Endometrial microvascular endothelial cells (primary cell): ENCODE results near the gene RIOX2. TPM values are rescaled to one million over a fixed set of nuclear protein-coding genes. Genes with fewer than 3 reads are reported as not detected.

Experiments used
- in situ Hi-C: cut with HindIII; loops from 2 replicates; pipeline ENCODE4 v1.10.0; 2017; ENCODE audit warnings: low sequenced_read_pairs, low pct_unique_long_range_greater_than_20kb; ENCODE audit errors: inconsistent ontology term
- total RNA-seq: library from RNA; depleted of rRNA; stranded (reverse); fragments of >200 nt; gene quantifications from one replicate; pipeline ENCODE4 v1.2.3, GENCODE V29; 2015; ENCODE audit errors: inconsistent ontology term

The RIOX2 gene
- total RNA-seq, 1 donor from 2014 or later, result 50.0 TPM

DNA sequence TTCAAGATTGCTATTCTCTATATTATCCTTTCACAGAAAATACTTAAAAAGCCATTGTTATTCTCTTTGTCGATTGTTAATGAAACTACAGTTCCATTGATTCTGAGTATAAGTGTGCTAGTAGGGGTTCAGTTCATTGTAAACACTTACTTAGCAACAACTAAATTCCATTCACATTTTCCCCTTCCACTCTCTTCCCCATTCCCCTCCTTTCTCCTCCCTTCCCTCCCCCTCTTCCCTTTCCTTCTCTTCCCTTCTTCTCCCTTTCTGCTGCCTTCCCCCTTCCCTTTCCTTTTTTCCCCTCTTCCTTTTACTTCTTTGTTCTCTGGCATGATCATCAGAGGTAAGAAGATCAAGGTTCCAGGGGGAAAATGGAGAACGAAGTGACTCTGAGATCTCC lies 21.3 kb upstream of the RIOX2 start:
- in situ Hi-C loops, result no loop called here

DNA sequence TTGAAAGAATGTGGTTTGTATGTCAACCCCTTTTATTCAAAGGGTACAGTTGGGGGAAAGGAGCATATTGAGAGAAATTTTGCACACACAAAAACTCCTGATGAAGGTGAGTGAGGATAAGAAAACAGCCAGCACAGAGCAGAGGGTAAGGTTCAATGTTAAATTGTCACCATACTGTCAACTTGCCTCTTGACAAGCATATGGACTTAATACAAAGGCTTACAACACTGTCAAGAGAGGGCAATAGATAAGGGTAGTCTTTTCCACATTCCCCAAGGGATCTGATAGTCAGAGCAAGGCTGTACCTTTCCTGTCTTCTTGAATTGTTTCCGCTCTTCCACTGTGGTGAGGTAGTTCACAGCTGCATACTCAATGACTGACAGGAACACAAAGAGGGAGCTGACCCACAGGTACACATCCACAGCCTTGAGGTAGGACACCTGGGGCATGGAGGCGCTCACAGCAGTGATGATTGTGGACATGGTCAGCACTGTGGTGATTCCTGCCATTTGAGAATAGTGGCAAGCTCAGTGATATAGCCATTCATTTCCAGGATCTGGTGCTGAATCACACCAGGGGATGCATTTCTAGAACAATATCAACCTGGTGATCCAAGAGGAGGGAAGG lies 20.4 kb upstream of the RIOX2 start:
- in situ Hi-C loops, result no loop called here

DNA sequence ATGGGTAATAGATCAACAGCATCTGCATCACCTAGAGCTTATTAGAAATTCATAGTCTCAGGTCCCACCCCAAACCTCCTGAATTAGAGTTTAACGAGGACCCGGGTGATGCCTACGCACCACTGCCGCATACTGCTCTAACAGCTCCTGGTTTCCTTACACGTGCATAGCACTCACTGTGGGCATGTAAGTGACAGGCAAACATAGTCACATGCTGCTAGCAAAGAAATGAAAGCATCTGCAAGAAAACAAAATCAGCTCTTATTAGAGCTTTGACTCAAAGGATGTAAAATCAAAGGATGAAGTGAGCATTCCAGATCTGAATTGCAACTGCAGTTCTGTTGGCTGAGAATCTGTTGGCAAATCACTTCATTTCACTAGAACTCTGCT lies 19.1 kb upstream of the RIOX2 start:
- in situ Hi-C loops, result no loop called here

DNA sequence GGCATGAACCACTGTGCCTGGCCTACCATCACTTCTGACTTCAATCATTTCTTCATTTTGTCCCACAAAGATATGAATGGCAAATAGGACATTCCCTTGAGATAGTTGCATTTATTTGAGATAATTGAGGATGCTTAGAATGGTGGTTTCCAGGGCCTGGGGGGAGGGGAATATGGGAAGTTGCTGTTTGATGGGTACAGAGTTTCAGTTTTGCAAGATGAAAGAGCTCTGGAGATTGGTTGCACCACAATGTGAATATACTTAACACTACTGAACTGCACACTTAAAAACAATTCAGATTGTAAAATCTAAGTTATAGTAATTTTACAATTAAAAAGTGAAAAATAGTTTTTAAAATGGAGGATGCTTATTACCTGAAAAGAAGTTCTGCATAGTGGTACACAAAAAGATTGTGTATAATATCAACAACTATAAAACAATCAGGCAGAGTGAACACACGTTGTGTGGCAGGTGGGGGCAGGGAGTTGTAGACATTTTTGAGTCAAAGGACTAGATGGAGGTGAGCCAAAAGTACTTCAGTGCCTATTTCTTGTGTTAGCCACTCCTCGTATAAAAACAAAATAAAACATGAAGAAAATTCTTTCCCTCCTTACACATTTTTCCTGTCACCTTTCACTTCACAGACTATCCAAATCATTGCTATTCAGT lies 18.5 kb upstream of the RIOX2 start:
- in situ Hi-C loops, result no loop called here

DNA sequence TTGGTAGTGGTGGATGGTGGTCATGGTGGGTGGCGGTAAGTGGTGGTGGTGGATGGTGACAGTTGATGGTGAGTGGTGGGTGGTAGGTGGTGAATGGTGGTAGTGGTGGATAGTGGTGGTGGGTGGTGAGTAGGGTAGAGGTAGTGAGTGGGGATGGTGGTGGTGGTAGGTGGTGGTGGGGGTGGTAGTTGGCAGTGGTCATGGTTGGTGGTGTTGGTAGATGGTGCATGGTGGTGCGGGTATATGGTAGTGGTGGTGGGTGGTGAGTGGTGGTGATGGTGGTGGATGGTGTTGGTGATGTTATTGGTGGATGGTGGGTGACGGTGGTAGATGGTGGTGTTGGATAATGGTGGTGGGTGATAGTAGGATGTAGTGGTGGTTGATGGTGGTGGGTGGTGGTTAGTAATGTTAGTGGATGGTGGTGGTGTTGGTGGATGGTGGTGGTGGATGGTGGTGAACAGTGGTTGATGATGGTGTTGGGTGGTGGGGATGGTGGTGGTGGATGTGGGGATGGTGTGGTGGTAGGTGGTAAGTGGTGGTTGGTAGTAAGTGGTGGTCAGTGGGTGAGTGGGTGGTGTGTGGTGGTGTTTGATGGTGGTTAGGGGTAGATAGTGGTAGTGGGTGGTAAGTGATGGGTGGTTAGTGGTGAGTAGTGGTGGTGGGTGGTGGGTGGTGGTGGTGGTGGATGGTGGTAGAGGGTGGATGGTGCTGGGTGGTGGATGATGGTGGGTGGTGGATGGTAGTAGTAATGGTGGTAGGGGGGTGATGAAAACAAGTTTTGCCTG lies 16.7 kb upstream of the RIOX2 start:
- in situ Hi-C loops, result no loop called here

DNA sequence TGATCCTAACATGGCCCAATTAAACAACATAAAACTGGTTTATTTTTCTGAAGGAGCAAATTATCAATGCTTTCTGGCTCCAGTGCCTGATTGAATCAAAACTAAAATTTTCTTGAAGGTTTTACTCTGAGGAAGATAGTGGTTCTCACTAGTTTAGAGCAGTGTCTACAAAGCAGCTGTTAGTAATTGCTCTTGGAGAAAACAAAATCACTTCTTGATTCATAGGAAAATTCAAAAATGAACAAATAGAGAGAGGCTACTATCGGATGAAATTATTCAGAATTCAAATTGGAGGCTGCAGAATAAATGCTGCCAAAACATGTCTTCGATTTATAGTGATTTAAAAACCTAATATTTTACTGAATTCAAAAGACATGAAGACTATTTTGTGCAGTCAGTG lies 15.1 kb upstream of the RIOX2 start:
- in situ Hi-C loops, result no loop called here

DNA sequence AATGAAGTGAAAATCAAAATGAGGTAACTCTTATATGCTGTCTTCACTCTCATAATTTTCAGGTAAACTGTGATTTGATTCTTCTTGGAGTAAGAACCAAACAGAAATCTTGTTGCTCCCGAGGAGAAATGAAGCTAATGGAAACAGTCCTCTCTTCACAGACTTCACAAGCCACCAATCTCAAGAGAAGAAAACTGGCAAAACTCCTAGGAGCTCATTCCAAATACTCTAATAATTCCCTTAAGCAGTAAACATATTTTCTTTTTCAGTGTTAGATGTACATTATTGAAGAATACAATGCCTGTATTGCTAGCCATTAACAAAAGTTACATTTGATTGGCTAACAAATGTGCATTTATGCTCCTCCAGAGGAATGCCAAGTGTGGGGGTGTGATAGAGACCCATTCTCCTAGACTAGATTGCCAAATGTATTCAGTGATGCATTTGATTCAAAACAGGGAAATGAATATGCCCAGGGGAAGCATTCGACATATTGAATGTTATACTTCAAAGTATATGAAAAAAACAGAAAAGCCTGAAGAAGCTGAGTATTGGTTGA lies 11.8 kb upstream of the RIOX2 start:
- in situ Hi-C loops, result no loop called here

DNA sequence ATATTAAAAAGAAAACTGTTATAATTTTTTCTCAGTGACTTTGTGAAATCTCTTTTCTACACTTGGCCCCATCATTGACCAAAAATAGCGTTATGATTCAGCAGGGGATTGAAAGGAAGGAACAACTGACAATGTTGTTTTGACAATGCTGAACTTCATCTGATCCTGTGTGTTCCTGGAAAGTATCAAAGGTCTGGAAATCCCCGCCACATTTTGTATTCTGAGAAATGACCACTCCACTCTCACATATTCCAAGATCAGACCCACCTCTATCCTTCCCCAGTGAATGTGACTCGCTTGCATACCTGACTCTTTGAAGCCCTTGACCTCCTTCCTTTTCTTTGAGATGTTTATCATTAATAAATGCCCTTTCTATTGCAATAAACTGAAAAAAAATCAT lies 9.7 kb upstream of the RIOX2 start:
- in situ Hi-C loops, result no loop called here

DNA sequence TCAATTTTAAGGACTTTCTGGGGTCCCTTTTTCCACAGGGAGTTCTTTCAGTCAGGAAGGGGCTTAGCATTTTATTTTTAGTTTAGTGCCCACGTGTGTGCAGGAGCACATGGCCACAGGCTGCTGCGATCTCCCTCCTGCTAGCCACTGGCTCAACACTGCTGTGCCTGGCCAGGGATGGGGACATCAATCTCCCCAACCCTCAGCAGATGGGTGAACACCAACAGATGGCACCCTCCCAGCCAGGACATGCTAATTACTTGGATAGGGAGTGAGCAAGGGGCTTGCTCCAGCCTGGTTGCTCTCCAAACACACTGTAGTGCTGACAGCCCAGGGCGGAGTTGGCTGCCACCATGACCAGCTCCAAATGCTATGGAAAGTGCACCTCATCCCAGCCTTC lies 7.4 kb upstream of the RIOX2 start:
- in situ Hi-C loops, result no loop called here

DNA sequence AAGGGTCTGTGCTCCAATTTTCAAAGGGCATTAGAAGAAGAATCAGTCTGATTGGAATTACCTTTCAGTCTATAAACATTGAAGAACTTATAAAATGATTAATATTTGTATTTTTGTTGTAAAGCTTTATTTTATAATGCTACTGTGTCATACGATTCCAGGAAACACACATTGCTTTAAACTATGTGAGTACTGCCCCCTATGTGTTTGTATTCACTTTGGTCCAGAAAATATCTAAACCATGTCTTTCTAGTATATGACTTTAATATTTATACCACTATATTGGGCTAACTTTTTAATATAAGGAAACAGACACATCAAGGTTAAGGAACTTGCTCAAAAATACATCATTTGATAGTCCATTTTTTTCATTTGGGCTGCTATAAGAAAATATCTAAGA lies 3.2 kb upstream of the RIOX2 start:
- in situ Hi-C loops, result no loop called here

DNA sequence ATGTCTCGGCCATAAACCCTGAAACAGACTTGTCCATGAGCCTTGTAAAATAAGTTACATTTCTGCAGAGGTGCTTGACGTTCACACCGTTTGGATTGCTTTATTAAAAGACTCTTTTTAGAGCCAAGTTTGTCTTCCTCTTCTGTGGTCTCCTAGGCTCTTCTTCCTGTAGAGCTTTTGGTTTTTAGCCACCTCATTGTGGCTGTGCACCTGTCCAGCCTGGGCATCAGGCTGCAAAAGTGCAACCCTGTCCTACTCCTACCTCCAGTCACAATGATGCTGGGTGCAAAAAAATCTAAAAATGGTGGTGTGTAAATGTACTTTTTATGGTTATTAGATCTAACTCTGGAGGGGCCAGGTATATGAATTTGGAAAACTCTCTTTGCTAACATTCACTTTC lies 2.8 kb upstream of the RIOX2 start:
- in situ Hi-C loops, result no loop called here

DNA sequence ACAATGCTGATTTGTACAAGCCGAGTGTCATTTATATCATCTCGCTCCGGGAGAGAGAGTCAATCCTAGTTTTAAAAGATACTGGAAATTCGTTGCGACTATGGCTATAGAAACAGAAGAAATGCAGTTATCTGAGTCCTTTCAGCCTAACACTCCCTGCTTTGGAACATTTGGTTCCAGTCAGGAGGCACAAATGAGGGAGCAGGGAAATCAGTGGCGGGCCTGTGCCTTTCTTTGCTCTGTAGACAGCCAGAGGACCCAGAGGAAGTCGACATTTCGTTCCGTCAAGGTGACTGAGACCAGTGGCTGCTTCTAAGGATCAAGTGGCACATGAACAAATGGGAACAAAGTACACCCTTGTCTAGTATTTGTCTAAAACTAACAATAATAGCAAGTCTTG lies 745 bp upstream of the RIOX2 start:
- in situ Hi-C loops, result no loop called here

DNA sequence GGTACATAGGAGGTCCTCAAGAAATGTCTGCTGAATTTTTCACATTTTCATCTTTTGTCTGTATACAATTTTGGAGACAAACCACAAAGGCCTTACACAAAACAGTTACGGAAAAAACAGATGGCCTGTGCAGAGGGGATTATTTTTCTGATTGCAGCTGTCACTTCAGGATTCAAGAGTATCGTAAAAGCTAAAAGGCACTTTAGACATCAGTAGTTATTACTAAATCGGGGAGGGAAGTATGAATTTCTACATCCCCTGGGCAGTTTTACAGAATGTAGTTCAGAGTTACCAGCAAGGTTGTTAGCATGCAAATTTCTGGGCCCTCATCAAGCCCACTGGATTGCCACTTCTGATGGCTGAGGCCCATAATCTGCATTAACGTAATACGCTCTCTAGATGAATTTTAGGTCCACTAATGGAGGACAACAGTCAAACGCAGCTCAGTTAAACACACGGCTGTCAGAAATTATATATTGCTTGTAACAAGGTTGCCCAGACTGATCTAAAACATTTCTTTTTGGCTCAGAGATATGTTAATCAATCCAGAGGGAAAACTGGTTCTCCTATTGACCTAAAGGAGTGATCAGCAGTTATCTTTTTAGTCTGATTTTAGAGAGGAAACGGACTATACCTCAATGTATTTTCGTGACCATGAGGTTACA lies 1.1 kb downstream of the RIOX2 start:
- in situ Hi-C loops, result no loop called here

DNA sequence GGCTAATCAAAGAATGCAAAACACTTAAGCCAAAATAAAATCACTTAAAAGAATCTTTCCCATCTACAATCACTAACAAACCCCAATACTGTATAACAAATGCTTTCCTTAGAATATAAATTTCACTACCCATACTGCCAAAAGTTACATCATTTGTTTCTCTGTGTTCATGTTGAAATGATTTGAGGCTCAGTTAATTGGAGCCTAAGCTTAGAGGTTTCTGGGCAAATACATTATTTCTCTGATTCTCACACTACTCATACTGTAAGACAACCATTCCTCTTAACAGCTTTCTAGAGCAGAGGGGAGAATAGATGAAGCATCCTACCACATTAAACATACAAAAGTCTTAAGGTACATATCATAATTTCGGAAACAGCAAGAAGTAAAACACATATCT lies 2.1 kb downstream of the RIOX2 start:
- in situ Hi-C loops, result no loop called here

DNA sequence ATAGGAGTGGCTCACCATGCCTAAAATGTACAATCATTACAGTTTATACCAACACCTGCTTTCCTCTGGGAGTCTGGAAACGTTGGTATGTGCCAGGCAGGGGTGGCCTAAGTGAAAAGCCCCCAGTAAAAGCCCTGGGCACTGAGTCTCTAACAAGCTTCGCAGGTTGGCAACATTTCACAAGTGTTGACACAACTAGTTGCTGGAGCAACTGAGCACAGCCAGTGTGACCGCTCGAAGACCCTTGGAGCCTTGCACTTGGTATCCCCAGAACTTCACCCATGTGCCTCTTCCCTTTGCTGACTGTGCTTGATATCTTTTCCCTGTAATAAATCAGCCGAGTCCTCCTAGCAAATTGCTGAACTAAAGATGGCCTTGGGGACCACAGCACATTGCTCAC lies 2.7 kb downstream of the RIOX2 start:
- in situ Hi-C loops, result no loop called here

DNA sequence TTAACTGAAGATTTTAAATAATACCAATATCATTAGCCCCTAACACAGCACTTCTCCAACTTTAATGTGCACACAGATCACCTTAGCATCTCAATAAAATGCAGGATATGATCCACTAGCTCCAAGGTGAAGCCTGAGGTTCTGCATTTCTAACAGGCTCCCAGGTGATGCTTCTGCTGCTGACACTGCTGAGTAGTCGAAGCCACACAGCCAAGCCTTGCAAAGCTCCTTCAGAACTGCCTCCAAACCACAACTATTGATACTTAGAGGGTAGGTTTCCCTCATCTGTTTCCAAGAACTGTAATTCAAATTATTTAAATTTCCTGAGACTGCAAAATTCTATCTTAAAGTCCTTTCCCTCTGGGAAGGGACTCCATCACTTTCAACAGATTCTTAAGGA lies 3.9 kb downstream of the RIOX2 start:
- in situ Hi-C loops, result no loop called here

DNA sequence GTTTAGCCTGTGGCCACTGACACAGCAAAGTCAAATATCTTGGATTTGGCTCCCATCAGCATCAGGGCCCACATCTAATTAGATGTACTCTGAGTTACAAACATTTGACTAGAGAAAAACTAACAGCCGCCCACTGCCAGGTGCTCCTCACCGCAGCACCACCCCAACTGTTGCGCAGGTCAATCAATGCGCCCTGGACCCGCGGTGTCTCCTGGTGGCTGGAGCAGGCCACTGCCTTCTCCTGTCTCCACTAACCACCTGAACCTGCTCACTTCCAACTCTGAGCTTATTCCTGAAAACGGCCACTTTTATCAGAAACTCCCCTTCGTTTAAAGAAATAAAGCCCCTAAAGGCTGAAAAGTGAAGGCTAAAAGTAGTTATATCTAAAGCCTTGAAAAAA lies 4.3 kb downstream of the RIOX2 start:
- in situ Hi-C loops, result no loop called here

DNA sequence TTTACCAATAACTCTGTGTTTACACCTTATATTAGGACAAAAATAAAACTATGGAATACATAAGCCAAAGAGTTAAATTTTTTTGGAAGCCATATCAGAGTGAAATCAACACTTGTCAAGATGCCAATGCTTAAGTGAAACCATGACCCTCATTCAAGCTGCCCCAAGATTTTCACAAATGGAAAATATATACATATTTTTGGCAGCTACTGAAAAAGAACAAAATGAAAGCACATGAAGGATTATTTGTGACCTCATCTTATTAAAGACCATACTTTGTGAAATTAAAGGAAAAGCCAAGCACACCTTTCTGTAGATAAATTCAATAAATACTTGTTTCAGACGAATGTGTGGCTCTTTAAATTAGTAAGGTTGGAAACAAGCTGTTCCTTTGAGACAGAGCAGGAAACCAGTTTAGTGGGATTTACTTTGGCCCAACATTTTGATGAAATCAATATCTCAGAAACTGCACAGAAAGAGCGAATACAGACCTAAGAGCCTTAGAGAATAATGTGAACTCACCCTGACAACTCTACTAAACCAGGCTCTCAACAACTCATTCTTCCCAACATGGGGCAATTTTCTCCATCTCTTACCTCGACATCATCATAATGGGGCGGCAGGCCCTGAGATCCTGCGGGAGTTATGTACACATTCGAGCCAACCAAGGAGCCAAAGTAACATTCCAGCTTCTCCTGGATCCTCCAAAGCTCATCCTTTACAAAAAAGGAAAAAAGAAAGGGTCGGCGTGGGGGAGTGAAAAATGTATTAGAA lies 11.1 kb downstream of the RIOX2 start:
- in situ Hi-C loops, result no loop called here

DNA sequence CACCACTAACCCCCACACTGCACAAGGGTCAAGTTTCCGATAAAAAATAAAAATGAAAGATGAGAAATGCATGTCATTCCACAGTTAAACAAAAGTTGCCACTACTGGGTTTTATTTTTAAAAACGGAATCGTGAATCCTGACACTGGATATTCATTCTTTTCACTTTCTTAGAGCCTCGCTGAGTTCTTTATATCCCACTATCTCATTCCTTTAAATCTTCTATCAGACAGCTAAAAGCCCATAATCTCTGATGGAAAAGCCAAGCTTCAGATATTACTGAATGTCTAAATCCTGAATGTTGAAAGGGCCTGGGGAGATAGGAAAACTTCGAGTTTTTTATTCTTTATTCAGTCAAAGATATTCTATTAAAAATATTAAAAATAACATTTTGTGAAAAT lies 11.7 kb downstream of the RIOX2 start:
- in situ Hi-C loops, result no loop called here
